HL-60 (cell line): ENCODE data around the gene SOX5.

Experiments
- DNase-seq, 2 experiments: peaks; one replicate each; pipeline ENCODE4 v3.0.0-alpha.2; 2010 to 2020; ENCODE audit warnings: low read depth in 1 of 2, low spot score in 1 of 2
- H3K27ac ChIP-seq: fragments of 250-450 bp; sonication (Bioruptor Pico); replicated peaks from 2 replicates; pipeline ENCODE4 v1.5.1; 2020; ENCODE audit warnings: mild to moderate bottlenecking, moderate library complexity
- H3K27me3 ChIP-seq: fragments of 250-450 bp; sonication (Bioruptor Pico); 2 replicates; pipeline ENCODE4 v1.5.1; 2021; ENCODE audit warnings: mild to moderate bottlenecking, moderate library complexity; ENCODE audit not compliant: insufficient read depth, poor library complexity, severe bottlenecking
- H3K4me3 ChIP-seq: replicated peaks from 2 replicates; pipeline ENCODE4 v1.5.1; 2011; ENCODE audit warnings: mild to moderate bottlenecking, control low read depth, low read length; ENCODE audit not compliant: insufficient read depth
- CTCF ChIP-seq: IDR thresholded peaks from one replicate; pipeline ENCODE4 v1.5.1; 2011; ENCODE audit warnings: low read length, control low read depth, inconsistent platforms; ENCODE audit not compliant: insufficient read depth
- GABPA ChIP-seq: IDR thresholded peaks from 2 replicates; pipeline ENCODE4 v1.6.1; 2012; ENCODE audit warnings: low read depth
- POLR2AphosphoS5 ChIP-seq: IDR thresholded peaks from 2 replicates; pipeline ENCODE4 v1.6.1; 2012; ENCODE audit warnings: low read depth
- REST ChIP-seq: IDR thresholded peaks from 2 replicates; pipeline ENCODE4 v1.6.1; 2012; ENCODE audit warnings: low read depth; ENCODE audit not compliant: insufficient replicate concordance
- SPI1 ChIP-seq: IDR thresholded peaks from 2 replicates; pipeline ENCODE4 v1.6.1; 2012; ENCODE audit warnings: low read depth, mild to moderate bottlenecking, borderline replicate concordance

The SOX5 gene

GRCh38 chr12:23704992-23705943 lies 244.2 kb downstream of the SOX5 start:
- Histone ChIP-seq H3K27me3 (peaks cover 3% of the 10 kb centered on the region), H3K27ac (no peak overlapping the region), H3K4me3 (no peak overlapping the region)
- no peak for TF ChIP-seq SPI1
- no peak for TF ChIP-seq CTCF
- no peak for TF ChIP-seq POLR2AphosphoS5
- TF ChIP-seq REST, result no peak
- no peak for DNase-seq

GRCh38 chr12:23703051-23703450 lies 246.4 kb downstream of the SOX5 start:
- Histone ChIP-seq H3K27me3 (peaks cover 3% of the 10 kb centered on the region), H3K27ac (no peak overlapping the region), H3K4me3 (no peak overlapping the region)
- no peak for DNase-seq
- no peak for TF ChIP-seq REST
- TF ChIP-seq SPI1, result no peak
- TF ChIP-seq POLR2AphosphoS5, result no peak
- TF ChIP-seq GABPA, result no peak
- no peak for TF ChIP-seq CTCF

- no peak for DNase-seq
- no peak overlapping the region for H3K4me3 ChIP-seq
Measured at GRCh38 chr12:23699031-23699430, 250.4 kb downstream of the SOX5 start.

More at GRCh38 chr12:23699031-23699430, 250.4 kb downstream of the SOX5 start:
- H3K27me3 ChIP-seq, result peaks cover 3% of the 10 kb centered on the region
- no peak overlapping the region for H3K27ac ChIP-seq
- TF ChIP-seq SPI1, result no peak
- TF ChIP-seq CTCF, result no peak
- TF ChIP-seq POLR2AphosphoS5, result no peak
- TF ChIP-seq REST, result no peak
- TF ChIP-seq GABPA, result no peak
